Activated CD4-positive, alpha-beta T cell treated with anti-CD3 and anti-CD28 coated beads, Interleukin-2, Interleukin-6, amounts not matched to agents 100 ng/mL and 50 ng/mL, durations not matched to agents 16 hours and 8 hours (primary cell): ENCODE results near the gene PNCK.
A peak's percentile ranks its signal among the peaks of the same experiment; 100 is the strongest.
"Not testable (repeated sequence)": the region's sequence is repeated elsewhere in the genome, so short reads cannot be mapped to it uniquely, and the experiment has no call there.

Experiments used
- DNase-seq: peaks from one replicate; pipeline ENCODE4 v3.0.0-alpha.2; 2020

Gene PNCK

GRCh38 chrX:153673428-153674218 is at the start of gene PNCK:
TSS of gene PNCK (minus strand) at chrX:153673813. CDS start at chrX:153673076, 737 bp downstream.
- DNase-seq: no peak

GRCh38 chrX:153722704-153723350 is 49.2 kb upstream of the PNCK start:
- DNase-seq: no peak

GRCh38 chrX:153719701-153720100 is 46.1 kb upstream of the PNCK start:
- DNase-seq: no peak

- no peak for DNase-seq
Observed at GRCh38 chrX:153719238-153719637, 45.6 kb upstream of the PNCK start.

GRCh38 chrX:153717445-153717844 is 43.8 kb upstream of the PNCK start:
- DNase-seq: no peak

- no peak for DNase-seq
Observed at GRCh38 chrX:153714256-153714655, 40.6 kb upstream of the PNCK start.

GRCh38 chrX:153709726-153710674 is 36.4 kb upstream of the PNCK start:
- DNase-seq: no peak

DNA sequence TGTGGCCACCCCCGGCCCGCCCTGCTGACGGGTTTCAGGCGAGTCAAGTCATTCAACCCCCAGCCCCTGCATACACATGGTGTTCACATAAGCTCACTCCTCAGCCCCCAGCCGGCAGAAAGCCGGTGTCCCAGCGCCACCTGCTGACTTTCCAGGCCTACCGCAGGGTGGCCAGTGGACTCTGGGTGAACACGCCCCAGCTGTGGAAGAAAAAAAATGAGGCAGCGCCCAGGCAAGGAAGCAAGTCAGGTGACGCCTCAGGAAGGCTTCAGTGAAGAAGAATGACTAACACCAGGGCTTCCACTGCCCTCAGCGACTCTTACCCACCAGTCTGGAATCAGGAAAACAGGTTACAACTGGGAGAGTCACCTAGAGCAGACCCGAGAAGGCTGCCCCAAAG is 34.8 kb upstream of the PNCK start:
- DNase-seq: peak; percentile 64

- DNase-seq: no peak
Observed at GRCh38 chrX:153707406-153707805, 33.8 kb upstream of the PNCK start.

DNA sequence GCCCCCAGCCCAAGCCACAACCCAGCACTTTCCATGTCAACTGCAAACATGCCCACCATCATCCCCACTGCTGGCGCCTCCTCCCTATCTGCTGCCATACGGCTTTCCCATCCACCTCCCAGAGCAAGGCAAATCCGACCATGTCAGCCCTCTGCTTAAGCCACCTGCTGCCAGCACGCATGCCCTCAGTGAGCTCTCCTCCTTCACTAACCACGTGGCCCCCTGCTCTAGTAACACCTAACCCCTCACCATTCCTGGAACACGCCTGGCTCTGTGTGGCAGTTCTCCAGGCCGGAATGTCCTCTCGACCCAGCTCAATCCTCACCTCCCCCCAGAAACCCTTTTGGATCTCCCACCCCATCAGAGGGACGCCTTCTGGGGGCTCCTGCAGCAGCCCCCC is 33.2 kb upstream of the PNCK start:
- no peak for DNase-seq

GRCh38 chrX:153705403-153706060 is 31.9 kb upstream of the PNCK start:
- not testable (repeated sequence) for DNase-seq

- not testable (repeated sequence) for DNase-seq
Observed at GRCh38 chrX:153704631-153705402, 31.2 kb upstream of the PNCK start.

DNA sequence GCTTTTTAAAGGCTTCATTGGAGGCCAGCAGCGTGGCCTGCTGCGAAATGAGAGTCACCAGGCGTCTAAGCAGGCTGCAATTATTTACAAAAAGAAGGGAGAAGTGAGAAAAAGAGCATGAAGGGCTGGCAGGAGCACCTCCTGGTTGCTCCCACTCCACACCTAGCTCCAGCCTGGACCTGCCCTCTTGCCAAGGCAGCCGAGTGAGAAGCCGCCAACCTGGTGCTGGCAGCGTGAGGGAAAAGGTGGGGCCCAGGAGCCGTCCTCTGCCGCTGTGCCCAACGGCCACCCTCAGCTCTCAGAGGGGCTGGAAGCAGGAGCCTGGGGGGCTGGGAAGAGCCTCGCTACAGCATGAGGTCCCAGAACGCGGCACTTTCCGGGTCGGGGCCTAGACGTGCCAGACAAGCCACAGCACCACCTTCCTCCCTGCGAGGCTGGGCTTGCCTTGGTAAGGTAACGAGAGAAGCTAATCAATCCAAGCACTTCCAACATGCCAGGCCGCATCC is 30.5 kb upstream of the PNCK start:
- no peak for DNase-seq

GRCh38 chrX:153703036-153703370 is 29.4 kb upstream of the PNCK start:
- no peak for DNase-seq

- DNase-seq: no peak
Observed at GRCh38 chrX:153702336-153703035, 28.9 kb upstream of the PNCK start.

- no peak for DNase-seq
Observed at GRCh38 chrX:153701706-153702105, 28.1 kb upstream of the PNCK start.

- DNase-seq: no peak
Observed at GRCh38 chrX:153700967-153701366, 27.4 kb upstream of the PNCK start.

DNA sequence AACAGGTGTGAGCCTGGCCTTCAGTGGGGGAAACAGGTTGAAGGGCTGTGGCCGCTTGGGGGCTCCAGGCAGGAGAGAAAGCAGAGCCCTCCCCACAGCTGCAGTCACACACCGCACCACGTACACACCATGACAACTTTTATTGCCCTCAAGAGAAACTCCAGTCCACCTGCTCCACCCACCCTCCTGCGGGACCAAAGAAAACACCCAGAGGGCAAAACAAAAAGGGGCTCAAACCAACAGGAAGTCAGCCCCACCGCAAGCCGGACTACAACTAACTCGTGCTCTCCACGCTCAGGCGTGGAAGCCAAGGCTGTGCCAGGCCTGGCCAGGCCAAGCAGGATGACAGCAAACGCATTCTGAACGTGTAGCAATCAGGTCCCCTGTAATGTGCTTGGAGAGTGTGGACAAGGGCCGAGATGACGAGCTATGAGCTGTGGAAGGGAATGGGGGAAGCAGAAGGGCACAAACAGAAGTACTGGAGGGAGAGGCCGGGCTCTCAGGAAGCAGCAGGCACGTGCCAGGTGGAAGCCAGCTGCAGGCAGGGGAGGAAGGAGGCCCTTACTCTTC is 26.8 kb upstream of the PNCK start:
- no peak for DNase-seq

DNA sequence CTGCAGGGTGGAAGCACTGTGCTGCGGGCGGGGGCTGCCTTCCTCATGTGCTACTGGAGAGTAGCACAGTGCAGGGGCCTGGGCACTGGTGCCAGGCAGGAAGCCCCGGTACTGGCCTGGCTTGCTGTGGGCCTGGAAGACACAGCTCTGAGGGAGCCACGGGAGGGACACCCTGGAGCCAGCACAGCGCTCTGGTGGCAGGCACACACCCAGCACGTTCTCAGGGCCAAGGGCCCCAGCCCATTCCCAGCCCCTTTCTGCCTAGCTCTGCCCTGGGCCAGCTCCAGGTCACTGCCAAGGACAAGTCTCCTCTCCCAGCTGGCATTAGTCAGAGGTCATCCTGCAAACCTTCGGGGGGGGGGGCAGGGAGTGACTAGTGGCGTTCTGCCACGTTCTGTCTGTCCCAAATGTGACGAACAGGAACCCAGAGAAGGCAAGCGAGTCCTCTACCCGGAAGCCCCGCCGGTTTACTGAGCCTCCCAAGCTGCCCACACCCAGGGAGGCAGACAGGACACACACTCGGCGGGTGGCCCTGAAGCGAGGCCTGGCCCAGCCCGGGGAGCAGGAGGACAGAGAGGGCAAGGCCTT is 26.3 kb upstream of the PNCK start:
- DNase-seq: not testable (repeated sequence)

DNA sequence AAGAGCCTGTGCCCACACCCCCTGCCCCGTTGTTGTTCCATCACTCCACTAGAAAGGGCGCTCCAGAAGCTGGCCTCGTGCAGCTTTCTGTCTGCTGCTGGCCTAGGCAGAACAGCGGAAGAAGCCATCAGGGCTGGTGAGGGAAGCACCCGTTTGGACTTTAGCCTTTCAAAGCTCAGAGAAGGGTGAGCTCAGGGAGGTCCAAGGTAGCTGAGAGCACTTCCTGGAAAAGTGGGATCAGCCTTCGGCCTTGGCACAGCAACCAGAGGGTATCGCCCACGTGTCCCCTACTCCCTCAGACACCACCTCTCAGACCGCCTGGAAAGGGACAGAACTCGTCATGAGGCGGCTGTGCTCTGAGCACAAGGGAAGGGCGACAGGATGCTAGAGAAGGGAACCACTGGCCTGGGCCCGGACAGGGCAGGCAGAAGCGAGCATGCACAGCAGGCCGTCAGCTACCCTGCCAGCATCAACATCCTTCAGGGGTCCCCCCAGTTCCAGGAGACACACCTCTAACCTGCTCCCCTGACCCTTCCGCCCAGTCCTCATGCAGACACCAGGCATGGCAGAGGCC is 25.7 kb upstream of the PNCK start:
- DNase-seq: not testable (repeated sequence)
